ENCODE results near the gene ARHGEF33.

Gene ARHGEF33

GRCh38 chr2:38945372-38945771, 55.7 kb downstream of the ARHGEF33 start:
- DNase-seq (ENCODE audit: low spot score), result no peak
- TF ChIP-seq, protein P1, sequence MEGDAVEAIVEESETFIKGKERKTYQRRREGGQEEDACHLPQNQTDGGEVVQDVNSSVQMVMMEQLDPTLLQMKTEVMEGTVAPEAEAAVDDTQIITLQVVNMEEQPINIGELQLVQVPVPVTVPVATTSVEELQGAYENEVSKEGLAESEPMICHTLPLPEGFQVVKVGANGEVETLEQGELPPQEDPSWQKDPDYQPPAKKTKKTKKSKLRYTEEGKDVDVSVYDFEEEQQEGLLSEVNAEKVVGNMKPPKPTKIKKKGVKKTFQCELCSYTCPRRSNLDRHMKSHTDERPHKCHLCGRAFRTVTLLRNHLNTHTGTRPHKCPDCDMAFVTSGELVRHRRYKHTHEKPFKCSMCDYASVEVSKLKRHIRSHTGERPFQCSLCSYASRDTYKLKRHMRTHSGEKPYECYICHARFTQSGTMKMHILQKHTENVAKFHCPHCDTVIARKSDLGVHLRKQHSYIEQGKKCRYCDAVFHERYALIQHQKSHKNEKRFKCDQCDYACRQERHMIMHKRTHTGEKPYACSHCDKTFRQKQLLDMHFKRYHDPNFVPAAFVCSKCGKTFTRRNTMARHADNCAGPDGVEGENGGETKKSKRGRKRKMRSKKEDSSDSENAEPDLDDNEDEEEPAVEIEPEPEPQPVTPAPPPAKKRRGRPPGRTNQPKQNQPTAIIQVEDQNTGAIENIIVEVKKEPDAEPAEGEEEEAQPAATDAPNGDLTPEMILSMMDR (IDR thresholded peaks at IDR 0.05; ENCODE audit: extremely low read depth, missing control alignments), result no peak

GRCh38 chr2:38945911-38946310, 56.2 kb downstream of the ARHGEF33 start:
- TF ChIP-seq, protein P1 (IDR thresholded peaks at IDR 0.05; ENCODE audit: extremely low read depth, missing control alignments), result no peak
- no peak for DNase-seq (ENCODE audit: low spot score)

- peak; percentile 80 for DNase-seq (ENCODE audit: low spot score)
- TF ChIP-seq, protein P1 (IDR thresholded peaks at IDR 0.05; ENCODE audit: extremely low read depth, missing control alignments), result peak; percentile 70
These were observed 57.9 kb downstream of the ARHGEF33 start for GRCh38 chr2:38947241-38948239.

DNA sequence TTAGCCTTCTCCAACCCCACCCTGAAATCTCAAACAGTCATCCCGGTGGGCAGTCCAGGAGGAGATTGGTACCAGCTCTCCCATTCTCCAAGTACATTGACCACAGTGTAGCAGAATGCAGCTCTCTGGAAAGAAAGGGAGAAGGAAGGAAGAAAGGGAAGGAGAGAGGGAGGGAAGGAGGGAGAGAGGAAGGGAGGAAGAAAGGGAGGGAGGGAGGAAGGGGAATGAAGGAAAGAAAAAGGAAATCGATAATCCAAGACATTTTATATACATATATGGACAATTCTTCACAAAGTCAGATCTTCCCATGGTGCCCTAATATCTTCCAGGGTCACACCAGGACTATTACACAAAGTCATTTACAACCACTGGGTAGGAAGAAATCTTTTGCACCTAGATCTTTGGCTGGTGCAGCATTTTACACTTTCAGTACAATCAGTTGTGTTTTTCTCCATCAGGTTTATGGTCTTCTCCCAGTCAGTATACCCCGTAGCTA, 58.8 kb downstream of the ARHGEF33 start:
- DNase-seq (ENCODE audit: low spot score), result no peak
- TF ChIP-seq, protein P1 (IDR thresholded peaks at IDR 0.05; ENCODE audit: extremely low read depth, missing control alignments), result no peak

- no peak for DNase-seq (ENCODE audit: low spot score)
- TF ChIP-seq, protein P1 (IDR thresholded peaks at IDR 0.05; ENCODE audit: extremely low read depth, missing control alignments), result no peak
These were observed 59.3 kb downstream of the ARHGEF33 start for GRCh38 chr2:38948995-38949394.

DNA sequence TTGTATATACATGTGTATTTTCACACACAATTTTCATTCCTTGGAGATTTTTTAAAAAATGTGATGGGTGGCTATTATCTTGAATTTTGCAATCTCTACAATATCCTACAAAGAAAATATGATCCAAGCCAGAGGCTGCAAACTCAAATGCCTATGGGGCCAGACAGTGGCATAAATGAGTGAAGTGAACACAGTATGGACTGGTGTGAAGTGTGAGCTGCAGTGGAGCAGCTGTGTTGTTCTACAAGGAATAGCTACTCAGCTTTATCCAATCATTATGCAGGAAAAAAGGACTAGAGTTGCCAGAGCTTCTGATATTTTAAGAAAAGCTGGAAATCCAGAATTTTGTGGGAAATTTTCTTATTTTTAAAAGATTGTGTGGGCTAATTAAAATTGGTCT, 62.1 kb downstream of the ARHGEF33 start:
- no peak for DNase-seq (ENCODE audit: low spot score)
- TF ChIP-seq, protein P1 (IDR thresholded peaks at IDR 0.05; ENCODE audit: extremely low read depth, missing control alignments), result no peak

GRCh38 chr2:38957972-38958371, 68.3 kb downstream of the ARHGEF33 start:
- TF ChIP-seq, protein P1 (IDR thresholded peaks at IDR 0.05; ENCODE audit: extremely low read depth, missing control alignments), result no peak

More at GRCh38 chr2:38957972-38958371, 68.3 kb downstream of the ARHGEF33 start:
- DNase-seq (ENCODE audit: low spot score), result no peak
